Suprapubic skin (tissue), 4 donors: ENCODE measurements around the gene GFI1B. TPM values are rescaled to one million over a fixed set of nuclear protein-coding genes. Genes with fewer than 3 reads are reported as not detected.

Experiments
- DNase-seq, 2 donors: peaks; one replicate each; pipeline ENCODE4 v3.0.0-alpha.2; 2019; ENCODE audit warnings: low spot score in 2 of 2
- H3K27ac ChIP-seq: fragments of 200-600 bp; sonication (generic); one replicate; pipeline ENCODE4 v1.5.1; 2019
- H3K27me3 ChIP-seq: fragments of 200-600 bp; sonication (generic); one replicate; pipeline ENCODE4 v1.5.1; 2019
- H3K36me3 ChIP-seq: fragments of 200-600 bp; sonication (generic); one replicate; pipeline ENCODE4 v1.5.1; 2019
- H3K4me1 ChIP-seq: fragments of 200-600 bp; sonication (generic); one replicate; pipeline ENCODE4 v1.5.1; 2019
- H3K4me3 ChIP-seq: fragments of 200-600 bp; sonication (generic); one replicate; pipeline ENCODE4 v1.5.1; 2019; ENCODE audit warnings: mild to moderate bottlenecking
- H3K9me3 ChIP-seq: fragments of 200-600 bp; sonication (generic); one replicate; pipeline ENCODE4 v1.5.1; 2019
- CTCF ChIP-seq, 2 donors: fragments of 200-600 bp in 1 of 2; fragments of 450-650 bp in 1 of 2; sonication (generic) in 1 of 2; IDR thresholded peaks; one replicate each; pipeline ENCODE4 v1.5.1; 2016 to 2019; ENCODE audit warnings: antibody characterized with exemption in 2 of 2, mild to moderate bottlenecking in 1 of 2, moderate library complexity in 1 of 2
- EP300 ChIP-seq: sonication (generic); formaldehyde crosslinking; IDR thresholded peaks from one replicate; pipeline ENCODE4 v1.6.1; 2017; ENCODE audit warnings: antibody characterized with exemption
- POLR2A ChIP-seq, 2 donors: fragments of 450-650 bp; IDR thresholded peaks; one replicate each; pipeline ENCODE4 v1.6.1; 2017; ENCODE audit warnings: antibody characterized with exemption in 2 of 2, mild to moderate bottlenecking in 2 of 2, moderate library complexity in 2 of 2
- POLR2AphosphoS5 ChIP-seq, 3 donors: sonication (generic); formaldehyde crosslinking; IDR thresholded peaks; one replicate each; pipeline ENCODE4 v1.6.1; 2017; ENCODE audit warnings: antibody characterized with exemption in 3 of 3
- WGBS: methylation state at CpG from one replicate; pipeline ENCODE4 v1.1.5; 2018; 5-methylcytosine and 5-hydroxymethylcytosine counted together
- total RNA-seq, 4 donors: library from RNA; depleted of rRNA; stranded (reverse); fragments of >200 nt; gene quantifications; one replicate each; pipeline ENCODE4 v1.1.0, GENCODE V29; 2016

GFI1B gene
- total RNA-seq, 4 donors from 2014 or later = not detected

- Histone ChIP-seq H3K36me3 (no peaks in the 10 kb centered on the region), H3K27me3 (peaks cover 20% of the 10 kb centered on the region), H3K27ac (no peak overlapping the region), H3K4me3 (no peak overlapping the region), H3K9me3 (no peaks in the 10 kb centered on the region), H3K4me1 (peaks cover 8% of the 10 kb centered on the region)
- no peak for DNase-seq
- TF ChIP-seq EP300 (no peak), CTCF (IDR thresholded peaks at IDR 0.05) (no peak), POLR2AphosphoS5 (IDR thresholded peaks at IDR 0.05) (no peak), POLR2A (IDR thresholded peaks at IDR 0.05) (no peak)
- 58% methylated on average over 4 of the region's 4 CpGs for WGBS
Observed at GRCh38 chr9:132985071-132985350, 6.5 kb downstream of the GFI1B start.

GRCh38 chr9:132985489-132985888 lies 7.0 kb downstream of the GFI1B start:
- 79% methylated on average over 8 of the region's 8 CpGs for WGBS
- Histone ChIP-seq H3K4me1 (peaks cover 8% of the 10 kb centered on the region), H3K4me3 (no peak overlapping the region), H3K27ac (no peak overlapping the region), H3K36me3 (no peaks in the 10 kb centered on the region), H3K9me3 (no peaks in the 10 kb centered on the region), H3K27me3 (peaks cover 20% of the 10 kb centered on the region)
- TF ChIP-seq POLR2AphosphoS5 (IDR thresholded peaks at IDR 0.05) (no peak), POLR2A (IDR thresholded peaks at IDR 0.05) (no peak), CTCF (IDR thresholded peaks at IDR 0.05) (no peak), EP300 (no peak)
- DNase-seq = no peak

GRCh38 chr9:132986114-132986513 lies 7.6 kb downstream of the GFI1B start:
- no peaks in the 10 kb centered on the region for H3K9me3 ChIP-seq
- H3K4me3 ChIP-seq = no peak overlapping the region
- WGBS = 75% methylated on average over 8 of the region's 13 CpGs
- peaks cover 8% of the 10 kb centered on the region for H3K4me1 ChIP-seq
- H3K27ac ChIP-seq = no peak overlapping the region
- no peaks in the 10 kb centered on the region for H3K36me3 ChIP-seq
- H3K27me3 ChIP-seq = peaks cover 15% of the 10 kb centered on the region
- TF ChIP-seq CTCF (IDR thresholded peaks at IDR 0.05) = no peak
- no peak for TF ChIP-seq POLR2AphosphoS5 (IDR thresholded peaks at IDR 0.05)
- TF ChIP-seq POLR2A (IDR thresholded peaks at IDR 0.05) = no peak
- TF ChIP-seq EP300 = no peak
- DNase-seq = no peak

- no peak overlapping the region for H3K4me3 ChIP-seq
- peaks cover 8% of the 10 kb centered on the region for H3K4me1 ChIP-seq
- TF ChIP-seq EP300 = no peak
- TF ChIP-seq CTCF (IDR thresholded peaks at IDR 0.05) = no peak
- no peak for TF ChIP-seq POLR2AphosphoS5 (IDR thresholded peaks at IDR 0.05)
- no peak for TF ChIP-seq POLR2A (IDR thresholded peaks at IDR 0.05)
- peaks cover 20% of the 10 kb centered on the region for H3K27me3 ChIP-seq
- DNase-seq = peak in 1 of 2 donors; percentile 54
- no peaks in the 10 kb centered on the region for H3K9me3 ChIP-seq
- no peak overlapping the region for H3K27ac ChIP-seq
- whole genome bisulfite sequencing = 30% methylated on average over 12 of the region's 26 CpGs
- no peaks in the 10 kb centered on the region for H3K36me3 ChIP-seq
Observed at GRCh38 chr9:132986640-132987620, 8.4 kb downstream of the GFI1B start.

- H3K27me3 ChIP-seq = peaks cover 31% of the 10 kb centered on the region
- TF ChIP-seq POLR2A (IDR thresholded peaks at IDR 0.05) (no peak), CTCF (IDR thresholded peaks at IDR 0.05) (no peak), EP300 (no peak), POLR2AphosphoS5 (IDR thresholded peaks at IDR 0.05) (no peak)
- no peaks in the 10 kb centered on the region for H3K9me3 ChIP-seq
- no peaks in the 10 kb centered on the region for H3K36me3 ChIP-seq
- H3K4me1 ChIP-seq = peaks cover 13% of the 10 kb centered on the region
- no peak overlapping the region for H3K27ac ChIP-seq
- no peak overlapping the region for H3K4me3 ChIP-seq
- WGBS = 88% methylated on average over 14 of the region's 14 CpGs
- peak in 1 of 2 donors; percentile 44 for DNase-seq
Observed at GRCh38 chr9:132988244-132989013, 9.9 kb downstream of the GFI1B start.
